HG02642 (cell line): ENCODE results near the gene C5orf24.
"Not testable (repeated sequence)": the region's sequence is repeated elsewhere in the genome, so short reads cannot be mapped to it uniquely, and the experiment has no call there.

Experiments used
- ATAC-seq: cut with Tn5 transposase; IDR thresholded peaks from one replicate; pipeline ENCODE4 v1.9.1; 2021; ENCODE audit warnings: mild to moderate bottlenecking; ENCODE audit not compliant: unreplicated experiment, poor library complexity

C5orf24 gene

DNA sequence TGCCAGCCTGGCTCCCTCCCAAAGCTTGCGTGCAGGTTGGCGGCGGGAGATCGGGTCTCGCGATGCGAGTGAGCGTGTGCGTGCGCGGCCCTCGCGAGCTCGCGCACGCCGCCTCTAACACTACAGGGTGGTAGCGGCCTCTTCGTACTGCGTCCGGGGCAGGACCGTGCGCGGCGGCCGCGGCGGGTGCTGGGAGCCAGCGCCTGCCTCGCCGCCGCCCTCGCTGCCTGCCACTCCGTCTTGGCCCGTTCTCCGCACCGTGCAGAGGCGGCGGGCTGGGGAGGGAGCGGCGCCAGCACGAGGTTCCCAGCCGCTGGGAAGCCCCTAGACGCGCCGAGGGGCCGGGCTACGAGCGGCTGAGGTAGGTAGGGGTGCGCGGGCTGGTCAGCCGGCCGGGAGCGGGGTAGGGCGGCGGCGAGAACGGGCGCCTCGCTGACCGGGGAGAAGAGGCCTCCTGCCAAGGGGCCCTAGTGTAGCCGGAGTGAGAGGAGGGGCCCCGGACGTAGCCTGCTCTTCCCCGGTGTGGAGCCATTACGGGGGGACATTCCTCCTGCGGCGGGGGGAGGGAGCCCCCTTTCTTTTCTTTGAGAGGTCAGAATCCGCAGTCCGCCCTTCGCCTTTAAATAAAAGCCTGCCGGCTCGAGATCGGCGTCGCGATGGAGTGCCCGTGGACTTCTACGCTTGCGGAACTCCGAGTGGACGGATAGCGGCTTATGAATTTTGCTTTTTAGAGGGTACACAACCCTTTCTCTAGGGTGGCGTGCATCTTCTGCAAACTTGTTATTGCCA is at the start of gene C5orf24:
Gene C5orf24, plus strand, starts transcription at position 117 of the 789 bp plus-strand sequence. CDS start 8,933 bp downstream, outside the sequence.
- peak; percentile 96 for ATAC-seq

DNA sequence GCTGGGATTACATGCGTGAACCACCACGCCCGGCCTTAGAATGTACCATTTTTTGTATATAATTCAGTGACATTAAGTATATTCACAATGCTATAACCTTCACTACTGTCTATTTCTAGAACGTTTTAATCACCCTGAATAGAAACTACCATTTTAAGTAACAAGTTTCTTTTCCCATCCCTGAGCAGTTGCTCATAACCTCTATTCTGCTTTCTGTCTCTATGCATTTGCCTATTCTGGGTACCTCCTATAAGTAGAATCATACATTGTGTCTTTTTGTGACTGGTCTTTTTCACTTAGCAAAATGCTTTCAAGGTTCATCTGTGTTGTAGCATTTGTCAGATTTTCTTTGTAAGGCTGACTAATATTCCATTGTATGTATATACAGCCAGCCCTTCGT is 47.3 kb upstream of the C5orf24 start:
- ATAC-seq, result no peak

DNA sequence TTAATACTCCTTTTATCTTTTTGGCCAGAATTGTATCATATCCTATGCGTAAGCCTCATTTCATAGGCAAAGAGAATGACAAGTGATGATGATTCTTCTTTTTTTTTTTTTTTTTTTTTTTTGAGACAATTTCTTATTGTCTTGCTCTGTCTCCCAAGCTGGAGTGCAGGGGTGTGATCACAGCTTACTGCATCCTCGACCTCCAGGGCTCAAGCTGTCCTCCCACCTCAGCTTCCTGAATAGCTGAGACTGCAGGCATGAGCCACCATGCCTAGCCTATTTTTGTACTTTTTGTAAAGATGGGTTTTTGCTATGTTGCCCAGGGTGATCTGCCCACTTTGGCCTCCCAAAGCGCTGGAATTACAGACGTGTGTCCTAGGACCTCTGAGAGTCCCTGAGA is 41.9 kb upstream of the C5orf24 start:
- ATAC-seq, result no peak

DNA sequence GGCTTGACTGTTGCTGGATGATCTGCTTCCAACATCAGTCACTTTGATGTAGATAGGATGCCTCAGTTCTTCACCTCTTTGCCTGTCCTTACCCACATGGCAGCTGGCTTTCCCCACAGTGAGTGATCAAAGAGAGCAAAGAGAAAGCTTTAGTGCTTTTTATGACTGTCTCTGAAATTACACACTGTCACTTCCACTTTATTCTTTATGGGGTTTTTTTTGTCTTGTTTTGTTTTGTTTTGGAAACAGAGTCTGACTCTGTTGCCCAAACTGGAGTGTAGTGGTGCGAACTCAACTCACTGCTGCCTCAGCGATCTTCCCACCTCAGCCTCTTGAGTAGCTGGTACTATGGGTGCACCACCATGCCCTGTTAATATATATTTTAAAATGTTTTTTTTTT is 32.4 kb upstream of the C5orf24 start:
- ATAC-seq, result peak; percentile 53

DNA sequence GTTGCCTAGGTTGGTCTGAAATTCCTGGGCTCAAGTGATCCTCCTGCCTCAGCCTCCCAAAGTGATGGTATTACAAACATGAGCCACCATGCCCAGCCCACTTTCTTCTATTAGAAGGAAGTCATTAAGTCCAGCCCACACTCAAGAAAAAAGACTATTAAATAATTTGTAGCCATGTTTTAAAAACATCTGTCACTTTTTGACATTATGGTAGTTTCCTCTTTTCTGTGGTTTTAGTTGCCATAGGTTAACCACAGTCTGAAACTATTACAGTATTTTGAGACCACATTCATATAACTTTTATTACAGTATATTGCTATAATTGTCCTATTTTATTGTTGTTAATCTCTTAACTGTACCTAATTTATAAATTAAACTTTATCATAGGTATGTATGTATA is 31.9 kb upstream of the C5orf24 start:
- ATAC-seq, result no peak

DNA sequence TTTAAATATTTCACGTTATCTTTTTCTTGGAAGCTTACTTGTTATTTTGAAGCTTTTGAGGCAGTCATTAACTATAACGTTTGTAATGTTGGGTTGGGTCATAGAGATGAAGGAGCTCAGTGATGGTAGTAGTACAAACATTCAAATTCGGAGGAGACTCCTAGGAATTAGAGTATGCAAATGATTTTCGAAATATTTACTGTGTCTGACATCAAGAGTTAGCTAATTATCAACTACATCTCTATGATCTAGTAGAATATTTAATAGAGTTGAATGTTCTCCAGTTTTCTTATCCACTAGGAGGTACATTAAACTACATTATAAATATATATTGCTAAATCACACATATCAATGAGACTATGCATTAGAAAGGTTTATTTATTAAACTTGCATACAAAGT is 28.8 kb upstream of the C5orf24 start:
- no peak for ATAC-seq

DNA sequence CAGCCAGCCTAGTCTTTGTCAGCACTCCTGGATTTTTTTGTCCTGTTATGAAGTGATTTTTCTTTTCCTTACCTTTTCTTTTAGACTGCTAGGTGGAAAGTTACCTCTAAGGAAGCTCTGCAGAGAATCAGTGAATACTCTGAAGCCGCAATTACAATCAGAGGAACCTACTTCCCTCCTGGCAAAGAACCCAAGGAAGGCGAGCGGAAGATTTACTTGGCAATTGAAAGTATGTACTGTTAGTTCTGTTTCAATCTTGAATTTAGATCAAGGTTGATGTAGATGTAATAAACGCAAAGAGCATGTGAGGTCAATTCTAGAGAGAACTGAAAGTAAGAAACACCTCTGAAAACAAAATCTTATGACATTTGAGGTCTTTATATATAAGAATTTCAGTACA is 27.0 kb upstream of the C5orf24 start:
- no peak for ATAC-seq

DNA sequence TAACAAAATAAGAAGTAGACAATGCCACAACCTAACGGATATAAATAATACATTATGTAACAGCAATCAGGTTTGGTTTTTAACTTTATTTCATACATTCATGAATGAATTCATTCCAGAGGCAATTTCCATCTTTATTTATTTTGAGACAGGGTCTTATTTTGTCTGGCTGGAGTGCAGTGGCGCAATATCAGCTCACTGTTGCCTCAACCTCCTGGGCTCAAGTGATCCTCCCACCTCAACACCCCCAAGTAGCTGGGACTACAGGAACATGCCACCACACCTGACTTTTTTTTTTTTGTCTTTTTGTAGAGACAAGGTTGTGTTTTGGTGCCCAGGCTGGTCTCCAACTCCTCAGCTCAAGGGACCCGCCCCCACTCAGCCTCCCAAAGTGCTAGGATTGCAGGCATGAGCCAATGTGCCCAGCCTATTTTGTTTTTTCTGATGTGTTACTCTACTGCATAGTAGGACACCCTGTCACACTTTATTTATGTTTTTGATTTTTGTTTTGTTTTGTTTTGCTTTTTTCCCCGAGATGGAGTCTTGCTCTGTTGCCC is 26.3 kb upstream of the C5orf24 start:
- ATAC-seq, result no peak

DNA sequence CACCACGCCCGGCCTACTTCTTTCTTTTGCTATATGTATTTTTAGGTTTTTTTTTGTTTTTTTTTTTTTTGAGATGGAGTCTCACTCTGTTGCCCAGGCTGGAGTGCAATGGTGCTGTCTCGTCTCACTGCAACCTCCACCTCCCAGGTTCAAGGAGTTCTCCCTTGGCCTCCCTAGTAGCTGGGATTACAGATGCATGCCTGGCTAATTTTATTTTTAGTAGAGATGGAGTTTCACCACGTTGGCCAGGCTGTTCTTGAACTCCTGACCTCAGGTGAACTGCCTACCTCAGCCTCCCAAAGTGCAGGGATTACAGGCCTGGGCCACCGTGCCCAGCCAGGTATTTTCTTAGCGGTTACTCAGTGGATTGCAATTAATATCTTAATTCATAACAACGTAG is 23.9 kb upstream of the C5orf24 start:
- ATAC-seq, result no peak

DNA sequence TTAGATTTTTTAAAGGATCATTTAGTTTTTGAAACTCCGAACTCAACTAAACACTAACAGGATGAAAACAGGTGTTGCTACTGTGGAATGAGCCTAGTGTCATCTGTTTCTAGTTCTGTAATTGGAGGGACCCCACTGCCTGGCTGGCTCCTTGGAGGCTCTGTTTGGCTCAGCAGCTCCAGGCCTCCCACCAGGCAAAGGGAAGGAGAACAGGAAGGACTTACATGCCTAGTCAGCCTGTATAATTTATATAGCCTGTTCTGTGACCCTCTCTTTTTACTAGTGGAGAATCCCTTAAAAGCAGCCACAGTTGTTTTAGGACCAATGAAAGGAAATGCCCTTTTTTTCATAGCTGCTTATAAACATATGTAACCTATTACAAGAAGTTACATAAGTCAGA is 21.1 kb upstream of the C5orf24 start:
- ATAC-seq, result no peak

DNA sequence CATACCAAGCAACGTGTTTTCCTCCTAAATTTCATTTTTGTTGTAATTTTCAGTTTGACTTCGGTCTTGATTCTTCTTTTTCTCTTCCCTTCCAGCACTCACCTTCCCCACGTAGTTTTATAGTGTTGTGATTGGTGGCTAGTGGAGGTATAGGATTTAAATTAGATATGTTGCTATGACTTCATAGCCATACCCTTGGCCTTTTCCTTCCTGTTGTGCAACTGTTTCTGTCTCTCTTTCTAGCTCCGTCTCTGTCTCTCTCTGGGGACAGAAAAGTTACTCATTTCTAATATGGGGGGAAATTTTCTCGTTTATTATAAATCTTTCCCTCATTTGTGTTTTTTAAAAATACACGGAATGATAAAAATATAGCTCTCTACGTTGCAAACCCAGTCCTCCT is 20.6 kb upstream of the C5orf24 start:
- no peak for ATAC-seq

DNA sequence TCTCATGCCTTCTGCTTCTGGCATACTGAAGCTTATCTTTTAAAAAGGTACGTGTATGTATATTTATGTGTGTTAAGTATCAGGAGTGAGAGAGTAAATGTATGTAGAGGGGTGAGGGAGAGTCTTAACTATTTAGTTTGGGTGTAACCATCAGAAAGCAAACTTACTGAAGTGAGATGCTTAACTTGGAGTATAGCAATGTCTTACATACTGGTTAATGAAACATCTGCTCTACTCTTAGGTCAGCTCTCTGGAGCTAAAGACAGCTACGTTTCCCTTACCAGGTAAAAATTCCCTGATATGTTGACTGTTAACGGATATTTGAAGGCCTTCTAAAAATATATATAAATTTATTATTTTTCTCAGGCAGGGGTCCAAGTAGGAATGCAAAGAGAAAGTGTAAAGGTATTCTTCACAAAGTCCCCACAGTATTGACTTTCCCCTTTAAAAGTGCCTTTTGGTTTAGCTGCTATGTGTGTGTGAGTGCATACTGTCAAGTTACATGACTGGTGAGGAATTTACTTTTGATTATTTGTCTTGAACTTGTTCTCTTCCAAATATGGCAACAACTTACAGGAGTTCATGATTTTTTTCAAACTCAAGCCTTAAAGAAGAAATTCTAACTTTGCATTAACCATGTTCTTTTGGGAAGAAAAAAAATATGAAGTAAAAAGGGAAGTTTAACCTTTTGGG is 12.3 kb upstream of the C5orf24 start:
- no peak for ATAC-seq

DNA sequence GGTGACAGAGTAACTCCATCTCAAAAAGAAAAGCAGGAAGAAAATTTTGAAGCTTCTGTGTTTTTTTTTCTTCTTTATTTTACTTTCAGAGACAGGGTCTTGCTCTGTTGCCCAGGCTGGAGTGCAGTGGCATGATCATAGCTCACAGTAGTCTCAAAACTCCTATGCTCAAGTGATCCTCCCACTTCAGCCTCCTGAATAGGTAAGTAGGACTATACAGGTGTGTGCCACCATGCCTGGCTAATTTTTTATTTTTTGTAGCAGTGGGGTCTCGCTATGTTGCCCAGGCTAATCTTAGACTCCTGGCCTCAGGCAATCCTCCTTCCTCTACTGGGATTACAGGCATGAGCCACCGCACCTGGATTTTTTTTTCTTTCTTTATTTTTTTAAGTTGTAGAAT is 10.1 kb upstream of the C5orf24 start:
- no peak for ATAC-seq

DNA sequence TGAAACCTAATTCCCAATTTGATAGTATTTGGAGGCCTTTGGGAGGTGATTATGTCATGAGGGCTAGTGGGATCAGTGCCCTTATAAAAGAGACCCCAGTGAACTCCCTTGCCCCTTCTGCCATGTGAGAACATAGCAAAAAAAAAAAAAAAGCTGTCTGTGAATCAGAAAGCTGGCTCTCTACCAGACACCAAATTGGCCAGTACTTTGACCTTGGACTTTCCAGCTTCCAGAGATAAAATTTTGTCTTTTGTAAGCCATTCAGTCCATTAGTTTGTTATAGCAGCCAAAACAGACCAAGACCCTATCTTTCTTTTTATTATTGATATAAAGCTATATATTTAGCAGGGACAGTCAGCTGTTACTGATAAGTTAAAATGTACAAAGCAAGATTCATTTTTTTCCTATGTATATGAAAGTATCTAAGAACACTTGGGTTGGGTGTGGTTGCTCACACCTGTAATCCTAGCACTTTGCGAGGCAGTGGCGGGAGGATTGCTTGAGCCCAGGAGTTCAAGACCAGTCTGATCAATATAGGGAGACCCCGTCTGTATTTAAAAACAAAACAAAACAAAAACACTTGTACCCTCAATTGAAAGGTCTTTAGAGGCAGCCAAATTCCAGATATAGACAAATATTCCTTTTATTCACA is 8.1 kb upstream of the C5orf24 start:
- no peak for ATAC-seq

DNA sequence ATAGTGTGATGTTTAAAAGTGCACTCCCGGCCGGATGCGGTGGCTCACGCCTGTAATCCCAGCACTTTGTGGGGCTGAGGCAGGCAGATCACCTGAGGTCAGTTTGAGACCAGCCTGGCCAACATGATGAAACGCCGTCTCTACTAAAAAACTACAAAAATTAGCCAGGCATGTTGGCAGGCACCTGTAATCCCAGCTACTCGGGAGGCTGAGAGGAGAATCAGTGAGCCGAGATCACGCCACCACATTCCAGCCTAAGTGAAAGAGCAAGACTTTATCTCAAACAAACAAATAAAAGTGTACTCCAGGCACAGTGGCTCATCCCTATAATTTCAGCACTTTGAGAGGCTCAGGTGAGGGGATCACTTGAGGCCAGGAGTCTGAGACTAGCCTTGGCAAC is 7.4 kb upstream of the C5orf24 start:
- ATAC-seq, result not testable (repeated sequence)

DNA sequence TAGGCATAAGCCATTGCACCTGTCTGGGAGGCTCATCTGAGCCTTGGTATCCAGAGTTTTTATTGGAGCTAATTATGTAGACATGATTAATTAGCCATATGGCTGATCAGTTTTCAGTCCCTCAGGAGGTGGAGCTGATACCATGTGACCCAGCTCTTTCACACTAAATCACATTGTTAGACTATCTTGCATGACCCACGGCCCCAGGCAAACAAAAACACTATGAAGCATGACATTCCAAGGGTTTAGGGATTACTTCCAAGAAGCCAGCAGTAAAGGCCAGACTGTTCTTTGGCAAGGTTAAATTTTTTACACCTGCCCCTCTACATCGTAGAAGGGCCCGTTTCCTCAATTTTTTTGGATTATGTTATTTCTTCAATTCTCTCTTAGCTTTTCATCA is 5.0 kb upstream of the C5orf24 start:
- ATAC-seq, result no peak

DNA sequence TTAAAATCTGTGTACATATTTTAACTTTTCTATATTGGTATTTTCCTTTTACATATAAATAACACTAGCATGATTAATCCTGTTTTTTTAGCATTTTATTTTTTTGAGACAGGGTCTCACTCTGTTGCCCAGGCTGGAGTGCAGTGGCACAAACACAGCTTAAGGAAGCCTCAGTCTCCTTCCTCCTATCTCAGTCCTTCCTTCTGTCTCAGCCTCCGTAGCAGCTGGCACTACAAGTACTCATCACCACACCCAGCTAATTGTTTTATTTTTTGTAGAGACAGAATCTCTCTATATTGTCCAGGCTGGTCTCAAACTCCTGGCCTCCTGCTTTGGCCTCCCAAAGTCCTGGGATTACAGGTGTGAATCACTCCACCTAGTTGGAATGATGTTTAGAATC is 1.5 kb upstream of the C5orf24 start:
- no peak for ATAC-seq

DNA sequence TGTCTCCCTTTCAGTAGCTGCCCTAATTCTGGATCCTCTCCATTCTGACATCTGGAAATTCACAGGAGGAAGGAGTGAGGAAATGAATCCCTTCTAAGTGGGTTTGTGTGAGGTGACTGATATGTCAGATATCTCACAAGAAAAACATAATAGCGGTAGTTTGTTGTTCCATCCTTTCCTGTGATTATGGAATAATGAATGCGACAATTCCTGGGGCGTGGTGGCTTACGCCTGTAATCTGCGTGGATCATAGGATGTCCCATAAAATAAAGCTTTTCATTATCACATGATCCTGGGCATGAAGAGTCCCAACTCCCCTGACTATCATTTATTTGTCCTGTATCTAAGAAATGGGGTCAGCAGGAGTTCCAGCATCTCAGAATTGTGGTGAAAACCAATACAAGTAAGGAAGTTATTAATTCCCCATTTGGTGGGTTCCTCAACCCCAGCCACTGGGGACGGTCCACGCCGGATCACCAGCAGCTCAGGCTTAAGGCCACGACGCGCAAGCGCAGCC is 375 bp upstream of the C5orf24 start:
- no peak for ATAC-seq

DNA sequence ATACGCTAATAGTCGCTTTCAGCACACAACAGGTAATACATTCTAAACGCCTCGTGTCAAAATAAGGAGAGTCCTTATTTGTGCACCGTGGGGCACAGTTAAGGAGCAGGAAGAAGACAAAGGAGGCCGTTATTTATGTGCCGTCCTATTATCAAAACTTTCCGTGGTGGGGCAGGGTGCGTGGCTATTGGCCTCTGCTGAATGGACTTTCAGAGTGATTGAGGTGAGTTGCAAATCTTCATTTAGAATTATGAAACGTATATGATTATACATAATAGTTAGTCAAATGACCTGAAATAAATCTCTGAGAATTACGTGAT is 833 bp downstream of the C5orf24 start:
- ATAC-seq, result no peak

DNA sequence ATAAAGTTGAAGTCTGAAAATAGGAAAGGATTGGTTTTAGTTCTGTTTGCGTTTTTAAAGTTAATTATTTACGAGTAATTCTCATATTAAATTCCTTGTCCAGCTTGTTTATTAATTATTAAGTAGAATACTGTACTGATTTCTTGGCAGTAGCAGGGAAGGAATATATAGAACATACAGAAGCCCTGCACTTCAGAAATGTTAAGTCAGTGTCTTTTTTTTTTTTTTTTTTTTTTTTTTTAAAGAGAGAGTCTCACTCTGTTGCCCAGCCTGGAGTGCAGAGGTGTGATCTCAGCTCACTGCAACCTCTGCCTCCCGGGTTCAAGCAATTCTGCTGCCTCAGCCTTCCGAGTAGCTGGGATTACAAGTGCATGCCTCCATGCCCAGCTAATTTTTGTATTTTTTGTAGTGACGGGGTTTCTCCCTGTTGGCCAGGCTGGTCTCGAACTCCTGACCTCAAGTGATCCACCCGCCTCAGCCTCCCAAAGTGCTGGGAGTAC is 3.7 kb downstream of the C5orf24 start:
- ATAC-seq, result not testable (repeated sequence)
